ENCODE results near the gene HIC1. TPM values are rescaled to one million over a fixed set of nuclear protein-coding genes. Genes with fewer than 3 reads are reported as not detected.

HIC1 gene
- total and polyA plus RNA-seq, 7 donors, result 1.6 to 44.9 (median 10.4) TPM

DNA sequence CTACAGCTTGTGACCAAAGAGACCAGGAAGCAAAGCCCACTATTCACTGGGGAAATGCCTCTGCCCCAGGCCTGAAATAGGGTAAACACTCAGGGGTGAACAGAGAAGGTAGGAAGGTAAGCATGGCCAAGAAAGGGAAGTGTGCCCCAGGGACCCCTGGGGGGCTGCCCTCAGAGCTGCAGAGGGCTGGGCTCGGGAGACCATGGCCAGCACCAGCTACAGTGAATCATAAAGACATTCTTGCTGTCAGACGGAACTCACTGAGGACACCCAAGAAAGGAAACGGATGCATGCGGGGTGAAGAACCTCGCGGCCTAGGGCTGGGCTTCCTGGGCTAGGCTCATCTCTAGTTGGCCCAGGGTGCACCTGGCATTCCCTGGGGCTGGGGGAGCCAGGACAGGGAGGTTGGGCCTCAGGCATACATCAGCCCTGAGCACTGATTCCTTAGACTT lies 9.6 kb downstream of the HIC1 start:
- no peak overlapping the region for H3K4me3 ChIP-seq
- H3K4me1 ChIP-seq, result peaks cover 0 to 91% (median 89%) of the 10 kb centered on the region in 4 donors
- no peaks in the 10 kb centered on the region for H3K27me3 ChIP-seq
- WGBS, 2 donors, result 56 to 81% methylated on average over 6 of the region's 6 CpGs
- H3K27ac ChIP-seq, result peak overlapping the region; percentile 88 to 92 (median 91)
- DNase-seq, result no peak
- intact Hi-C loops (cut with DNase I), result no loop called here
- peaks cover 0 to 52% (median 2%) of the 10 kb centered on the region in 4 donors for H3K36me3 ChIP-seq
- peak in 1 of 4 donors; percentile 4 for TF ChIP-seq POLR2AphosphoS5 (IDR thresholded peaks at IDR 0.05)
- TF ChIP-seq, protein P1, sequence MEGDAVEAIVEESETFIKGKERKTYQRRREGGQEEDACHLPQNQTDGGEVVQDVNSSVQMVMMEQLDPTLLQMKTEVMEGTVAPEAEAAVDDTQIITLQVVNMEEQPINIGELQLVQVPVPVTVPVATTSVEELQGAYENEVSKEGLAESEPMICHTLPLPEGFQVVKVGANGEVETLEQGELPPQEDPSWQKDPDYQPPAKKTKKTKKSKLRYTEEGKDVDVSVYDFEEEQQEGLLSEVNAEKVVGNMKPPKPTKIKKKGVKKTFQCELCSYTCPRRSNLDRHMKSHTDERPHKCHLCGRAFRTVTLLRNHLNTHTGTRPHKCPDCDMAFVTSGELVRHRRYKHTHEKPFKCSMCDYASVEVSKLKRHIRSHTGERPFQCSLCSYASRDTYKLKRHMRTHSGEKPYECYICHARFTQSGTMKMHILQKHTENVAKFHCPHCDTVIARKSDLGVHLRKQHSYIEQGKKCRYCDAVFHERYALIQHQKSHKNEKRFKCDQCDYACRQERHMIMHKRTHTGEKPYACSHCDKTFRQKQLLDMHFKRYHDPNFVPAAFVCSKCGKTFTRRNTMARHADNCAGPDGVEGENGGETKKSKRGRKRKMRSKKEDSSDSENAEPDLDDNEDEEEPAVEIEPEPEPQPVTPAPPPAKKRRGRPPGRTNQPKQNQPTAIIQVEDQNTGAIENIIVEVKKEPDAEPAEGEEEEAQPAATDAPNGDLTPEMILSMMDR (IDR thresholded peaks at IDR 0.05), result no peak
- no peaks in the 10 kb centered on the region for H3K9me3 ChIP-seq

DNA sequence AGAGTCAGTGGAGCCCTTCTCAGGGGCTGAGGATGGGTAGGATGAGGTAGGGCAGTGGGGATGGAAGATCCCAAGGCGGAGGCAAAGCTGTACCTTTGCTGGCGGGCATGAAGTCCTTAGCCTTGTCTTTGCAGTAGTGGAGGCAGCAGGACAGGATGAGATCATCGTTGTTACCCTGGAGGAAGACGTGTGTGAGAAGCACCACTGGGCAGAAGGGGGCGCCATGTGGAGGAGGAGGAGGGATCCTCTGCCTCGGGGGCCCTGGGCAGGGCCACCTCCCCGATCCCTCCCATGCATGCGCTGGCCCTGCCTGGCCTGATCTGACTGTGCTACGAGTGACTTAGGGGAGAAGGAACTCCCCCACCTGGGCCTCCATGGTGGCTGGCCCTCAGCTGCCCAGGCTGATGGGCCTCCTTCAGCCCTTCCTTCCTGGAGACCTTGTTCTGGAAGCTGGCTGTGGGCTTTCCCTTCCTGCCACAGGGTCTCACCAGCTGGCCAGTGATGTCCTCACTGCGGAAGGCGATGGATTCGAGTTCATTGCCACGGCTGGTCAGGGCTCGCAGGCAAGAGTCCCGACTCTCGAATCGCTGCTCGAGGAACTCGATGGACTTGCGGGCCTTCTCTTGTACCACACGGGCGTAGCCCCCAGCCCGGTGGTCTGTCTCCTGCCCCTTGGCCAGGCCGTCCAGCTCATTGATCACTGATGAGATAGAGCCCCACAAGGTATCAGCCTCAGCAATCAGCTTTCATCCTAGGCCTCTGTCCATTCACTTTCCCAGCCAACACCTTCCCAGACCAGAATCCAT lies 10.3 kb downstream of the HIC1 start:
- peaks cover 0 to 85% (median 83%) of the 10 kb centered on the region in 4 donors for H3K4me1 ChIP-seq
- H3K27ac ChIP-seq, result peak overlapping the region; percentile 88 to 92 (median 91)
- no peaks in the 10 kb centered on the region for H3K27me3 ChIP-seq
- 81 to 82% methylated on average over 24 of the region's 24 CpGs for WGBS, 2 donors
- TF ChIP-seq POLR2AphosphoS5 (IDR thresholded peaks at IDR 0.05), result no peak
- TF ChIP-seq, protein P1 (IDR thresholded peaks at IDR 0.05), result no peak
- no peak for TF ChIP-seq POLR2A (IDR thresholded peaks at IDR 0.05)
- TF ChIP-seq EP300 (IDR thresholded peaks at IDR 0.05), result no peak
- intact Hi-C loops (cut with DNase I), result no loop called here
- no peak overlapping the region for H3K4me3 ChIP-seq
- H3K36me3 ChIP-seq, result peaks cover 0 to 52% (median 2%) of the 10 kb centered on the region in 4 donors
- no peak for DNase-seq
- no peaks in the 10 kb centered on the region for H3K9me3 ChIP-seq

DNA sequence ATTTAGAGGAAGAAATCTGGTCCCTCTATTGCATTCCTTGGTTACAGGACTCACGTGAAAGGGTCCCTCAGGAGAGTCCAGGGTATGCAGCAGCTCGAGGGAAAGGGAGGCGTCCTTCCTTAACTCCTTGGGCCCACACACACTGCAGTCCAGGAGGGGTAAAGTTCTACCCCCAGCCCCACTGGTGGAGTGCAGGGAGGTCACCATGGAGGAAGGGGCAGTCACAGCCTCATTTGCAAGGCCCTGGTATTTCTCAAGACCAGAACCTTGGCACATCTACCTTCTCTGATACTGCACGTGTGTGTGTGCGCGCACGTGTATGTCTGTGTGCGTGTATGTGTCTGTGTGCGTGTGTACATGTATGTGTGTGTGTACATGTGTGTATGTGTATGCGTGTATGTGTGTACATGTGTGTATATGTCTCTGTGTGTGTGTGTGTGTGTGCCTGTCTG lies 11.1 kb downstream of the HIC1 start:
- TF ChIP-seq, protein P1 (IDR thresholded peaks at IDR 0.05), result no peak
- TF ChIP-seq POLR2A (IDR thresholded peaks at IDR 0.05), result no peak
- TF ChIP-seq POLR2AphosphoS5 (IDR thresholded peaks at IDR 0.05), result peak in 2 of 4 donors; percentile 26 to 50
- no peak for TF ChIP-seq EP300 (IDR thresholded peaks at IDR 0.05)
- 89% methylated on average over 10 of the region's 10 CpGs for WGBS, 2 donors
- H3K4me1 ChIP-seq, result peaks cover 0 to 79% (median 77%) of the 10 kb centered on the region in 4 donors
- DNase-seq, result no peak
- no peak overlapping the region for H3K4me3 ChIP-seq
- peak overlapping the region; percentile 88 to 92 (median 91) for H3K27ac ChIP-seq
- peaks cover 0 to 50% (median 2%) of the 10 kb centered on the region in 4 donors for H3K36me3 ChIP-seq
- intact Hi-C loops (cut with DNase I), result no loop called here
- no peaks in the 10 kb centered on the region for H3K27me3 ChIP-seq
- no peaks in the 10 kb centered on the region for H3K9me3 ChIP-seq

DNA sequence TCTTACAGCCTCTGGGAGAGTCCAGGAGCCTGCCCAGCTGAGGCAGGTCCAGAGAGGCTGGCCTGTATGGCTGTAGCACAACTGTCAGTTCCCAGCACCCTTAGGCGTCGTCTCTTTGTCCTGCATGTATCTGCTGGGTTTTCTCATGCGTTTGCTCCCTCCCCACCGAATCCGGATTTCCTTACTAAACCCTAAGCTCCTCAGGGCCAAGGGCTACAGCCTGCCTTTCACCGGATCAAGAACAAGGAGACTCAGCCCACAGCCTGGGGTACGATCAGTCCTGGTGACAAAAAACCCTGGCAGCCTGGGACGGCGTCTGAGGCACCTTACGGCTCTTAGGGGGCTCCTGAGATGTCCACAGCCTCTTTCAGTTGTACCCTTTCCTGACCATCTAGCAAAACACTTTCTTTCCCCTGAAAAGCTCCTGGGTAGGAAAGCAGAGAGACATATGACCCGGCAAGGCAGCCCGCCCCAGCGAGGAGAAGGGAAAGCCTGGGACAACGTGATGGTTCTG lies 12.2 kb downstream of the HIC1 start:
- intact Hi-C loops (cut with DNase I), result no loop called here

DNA sequence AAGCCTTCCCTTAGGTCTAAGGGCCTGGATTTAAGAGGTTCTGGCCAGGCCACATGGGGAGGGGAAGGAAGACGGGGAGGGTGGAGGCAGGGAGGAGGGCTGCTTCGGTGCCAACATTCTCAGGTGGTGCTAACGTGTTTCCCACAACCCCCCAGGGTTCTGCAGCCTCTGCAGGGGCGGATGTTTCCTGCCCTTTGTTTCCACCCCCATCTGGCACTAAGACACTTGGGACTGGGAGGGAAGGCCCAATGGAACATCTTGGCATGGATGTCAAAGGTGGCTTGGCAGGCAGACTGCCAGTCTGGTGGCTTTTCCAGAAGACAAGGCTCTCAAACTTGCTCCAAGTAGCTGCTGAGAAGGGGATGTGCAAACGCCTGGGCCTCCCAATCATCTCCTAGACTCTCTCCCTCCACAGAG lies 12.7 kb downstream of the HIC1 start:
- intact Hi-C loops (cut with DNase I), result no loop called here
- peaks cover 0 to 79% (median 73%) of the 10 kb centered on the region in 4 donors for H3K4me1 ChIP-seq
- peak overlapping the region; percentile 88 to 92 (median 91) for H3K27ac ChIP-seq
- no peaks in the 10 kb centered on the region for H3K9me3 ChIP-seq
- peak; percentile 70 for DNase-seq
- H3K4me3 ChIP-seq, result no peak overlapping the region
- TF ChIP-seq POLR2AphosphoS5 (IDR thresholded peaks at IDR 0.05) (peak in 1 of 4 donors; percentile 29), EP300 (IDR thresholded peaks at IDR 0.05) (no peak)
- H3K36me3 ChIP-seq, result peaks cover 0 to 43% (median 2%) of the 10 kb centered on the region in 4 donors
- WGBS, 2 donors, result 48 to 74% methylated on average over 5 of the region's 5 CpGs
- H3K27me3 ChIP-seq, result no peaks in the 10 kb centered on the region

More for the DNA sequence above, 12.2 kb downstream of the HIC1 start:
- Histone ChIP-seq H3K27ac (peak overlapping the region; percentile 88 to 92 (median 91)), H3K4me1 (peaks cover 0 to 82% (median 76%) of the 10 kb centered on the region in 4 donors), H3K36me3 (peaks cover 0 to 43% (median 2%) of the 10 kb centered on the region in 4 donors), H3K4me3 (no peak overlapping the region), H3K27me3 (no peaks in the 10 kb centered on the region), H3K9me3 (no peaks in the 10 kb centered on the region)
- no peak for DNase-seq
- no peak for TF ChIP-seq POLR2AphosphoS5 (IDR thresholded peaks at IDR 0.05)
- 83% methylated on average over 14 of the region's 14 CpGs for WGBS, 2 donors

Measured in sigmoid colon (tissue), 7 donors.